GM19468 (cell line): Measurements from ENCODE around the gene ILDR2.
A peak's percentile ranks its signal among the peaks of the same experiment; 100 is the strongest.
"Not testable (repeated sequence)": the region's sequence is repeated elsewhere in the genome, so short reads cannot be mapped to it uniquely, and the experiment has no call there.

ENCODE experiments used
- ATAC-seq: cut with Tn5 transposase; IDR thresholded peaks from one replicate; pipeline ENCODE4 v1.9.1; 2021; ENCODE audit warnings: mild to moderate bottlenecking, moderate library complexity, moderate number of reproducible peaks; ENCODE audit not compliant: unreplicated experiment; ENCODE audit errors: extremely low read depth

ILDR2 gene

DNA sequence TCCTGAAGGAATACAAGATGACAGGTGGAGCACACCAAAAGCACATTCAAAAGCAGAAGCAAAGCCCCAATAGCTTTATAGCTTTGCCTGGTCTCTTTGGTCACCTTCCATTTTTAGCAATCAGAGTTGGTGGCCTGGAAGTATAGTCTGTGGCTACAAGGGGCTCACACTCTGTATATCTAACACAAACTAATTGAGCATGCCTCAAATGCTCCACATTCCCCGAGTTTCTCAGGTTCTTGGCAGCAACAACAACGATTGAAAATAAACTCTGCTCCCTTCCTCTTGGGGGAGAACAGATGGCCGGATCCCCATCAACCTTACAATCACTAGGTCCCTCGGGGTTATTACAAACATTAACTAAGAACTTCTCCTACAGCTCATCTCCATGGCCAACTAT, 74.4 kb downstream of the ILDR2 start:
- ATAC-seq = no peak

DNA sequence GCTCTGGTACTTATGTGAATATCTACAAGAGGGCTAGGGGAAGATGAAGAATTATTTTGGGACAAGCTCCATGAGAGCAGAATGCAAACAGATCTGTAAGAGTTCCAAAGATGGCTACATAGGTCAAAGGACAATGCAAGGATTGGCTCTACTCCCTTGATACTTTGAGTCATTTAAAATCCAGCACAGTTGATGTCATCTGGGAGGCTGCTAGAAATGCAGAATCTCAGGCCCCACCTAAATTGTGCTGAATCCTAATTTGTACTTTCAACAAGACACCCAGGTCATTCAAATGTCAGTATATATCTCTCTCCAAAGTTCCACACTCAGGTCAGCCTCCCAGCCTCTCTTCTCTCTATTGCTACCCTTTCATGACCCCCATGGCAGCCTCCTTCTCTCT, 75.6 kb downstream of the ILDR2 start:
- no peak for ATAC-seq

DNA sequence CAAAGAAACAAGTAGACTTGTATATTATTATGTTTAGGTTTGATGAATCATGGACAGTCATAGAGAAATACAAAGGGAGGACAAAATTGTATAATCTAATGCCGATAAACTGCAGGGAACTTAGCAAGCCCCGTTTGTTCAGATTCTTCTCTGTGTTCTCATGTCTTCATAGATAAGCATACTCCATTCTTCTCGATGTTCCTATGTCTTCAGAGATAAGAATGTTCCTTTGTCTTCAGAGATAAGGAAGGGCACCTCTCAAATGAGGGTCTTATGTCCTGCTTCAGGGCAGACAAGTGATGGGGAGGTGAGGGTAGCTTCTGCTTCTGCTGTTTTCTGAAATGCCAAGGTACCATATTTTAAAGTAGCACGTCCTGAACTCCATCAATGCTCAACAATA, 79.6 kb downstream of the ILDR2 start:
- ATAC-seq = no peak

- ATAC-seq = no peak
Observed at GRCh38 chr1:166889776-166890175, 85.6 kb downstream of the ILDR2 start.

- no peak for ATAC-seq
Observed at GRCh38 chr1:166888373-166889111, 86.8 kb downstream of the ILDR2 start.

- peak; percentile 32 for ATAC-seq
Observed at GRCh38 chr1:166884971-166885370, 90.4 kb downstream of the ILDR2 start.

DNA sequence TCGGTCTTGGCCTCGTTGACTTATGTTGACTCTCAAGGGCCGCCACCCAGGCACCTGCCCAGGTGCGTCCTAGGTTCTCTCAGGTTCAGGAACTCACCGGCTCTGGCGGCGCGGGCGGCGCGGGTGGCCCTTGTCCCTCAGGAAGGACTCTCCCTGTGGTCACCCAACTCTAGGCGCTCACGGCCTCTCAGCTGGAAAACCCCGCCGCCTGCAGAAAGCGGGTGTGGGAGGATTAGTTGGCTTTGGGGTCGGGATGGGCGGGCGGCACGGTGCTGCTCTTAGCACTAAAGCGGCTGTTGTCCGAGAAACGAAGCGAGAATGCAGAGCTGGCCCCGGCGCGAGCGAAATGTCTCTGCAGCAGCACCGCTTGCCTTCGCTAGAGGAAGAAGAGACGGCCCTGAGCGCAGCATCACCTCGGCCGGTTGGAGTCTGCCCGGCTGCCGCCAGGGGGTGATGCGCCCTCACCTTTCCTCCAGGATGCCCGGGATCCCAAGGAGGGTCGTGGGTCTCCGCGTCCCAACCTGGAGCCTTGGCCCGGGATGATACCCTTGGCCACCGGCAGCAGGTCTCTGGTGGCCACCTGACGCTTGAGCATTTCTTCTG, 91.2 kb downstream of the ILDR2 start:
- ATAC-seq = no peak

DNA sequence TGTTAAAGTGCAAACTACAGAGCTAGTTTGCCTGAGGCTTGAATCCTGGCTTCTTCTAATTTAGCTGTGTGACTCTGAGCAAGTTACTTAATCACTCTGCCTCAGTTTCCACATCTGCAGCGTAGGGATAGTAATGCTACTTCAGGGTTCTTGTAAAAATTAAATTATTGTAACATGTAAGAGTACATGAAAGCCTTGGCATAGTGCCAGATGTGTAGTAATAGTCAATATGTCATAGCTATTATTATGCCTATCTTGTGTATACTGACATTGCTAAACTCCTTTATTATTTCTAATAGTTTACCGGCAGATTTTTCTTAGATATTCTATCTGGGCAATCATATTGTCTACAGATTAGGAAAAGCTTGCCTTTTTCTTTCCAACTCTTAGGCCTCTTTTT, 92.4 kb downstream of the ILDR2 start:
- ATAC-seq = no peak

GRCh38 chr1:166878173-166878917, 97.0 kb downstream of the ILDR2 start:
- ATAC-seq = not testable (repeated sequence)

- no peak for ATAC-seq
Observed at GRCh38 chr1:166876540-166876838, 98.9 kb downstream of the ILDR2 start.

DNA sequence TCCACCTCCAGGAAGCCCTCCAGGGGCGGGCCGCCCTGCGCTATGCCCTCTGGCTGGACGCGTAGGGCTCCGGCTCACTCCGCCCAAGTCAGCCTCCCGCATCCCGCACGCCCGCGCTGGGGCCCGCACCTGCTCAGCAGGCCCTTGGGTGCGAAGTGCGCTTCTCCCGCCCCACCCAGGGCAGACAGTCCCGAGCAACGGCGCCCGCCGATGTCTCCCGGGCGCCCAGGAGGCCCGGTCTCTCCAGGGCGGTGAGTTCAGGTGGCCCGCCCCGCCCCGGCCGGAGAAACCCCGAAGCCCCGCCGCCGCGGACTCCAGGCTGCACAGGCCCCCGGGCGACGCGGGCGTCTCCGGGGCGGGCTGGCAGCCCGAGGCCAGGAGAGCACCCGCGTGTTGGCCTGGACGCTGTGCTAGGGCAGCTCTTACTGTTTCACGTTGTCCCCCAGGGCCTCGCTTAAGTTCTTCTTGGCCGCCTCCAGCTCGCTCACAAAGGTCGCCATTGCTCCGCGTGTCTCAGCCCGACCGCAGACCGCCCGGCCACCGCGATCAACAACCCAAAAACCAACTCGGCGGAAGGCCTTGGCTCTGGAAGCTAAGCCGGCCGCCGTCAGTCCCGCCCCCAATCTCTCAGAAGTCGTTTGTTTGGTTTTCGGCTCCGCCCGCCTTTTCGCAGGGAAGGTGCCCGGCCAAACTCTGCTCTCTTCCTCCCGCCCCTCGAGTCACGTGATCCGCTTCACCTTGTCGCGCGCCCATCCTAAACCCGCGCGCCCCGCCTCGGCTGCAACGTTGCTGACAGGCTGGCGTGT, 99.4 kb downstream of the ILDR2 start, which contains the start of gene TADA1:
TADA1 (minus strand) TSS at position 531 of the 806 bp plus-strand sequence; CDS start at position 500, 31 bp downstream.
- peak; percentile 80 for ATAC-seq

DNA sequence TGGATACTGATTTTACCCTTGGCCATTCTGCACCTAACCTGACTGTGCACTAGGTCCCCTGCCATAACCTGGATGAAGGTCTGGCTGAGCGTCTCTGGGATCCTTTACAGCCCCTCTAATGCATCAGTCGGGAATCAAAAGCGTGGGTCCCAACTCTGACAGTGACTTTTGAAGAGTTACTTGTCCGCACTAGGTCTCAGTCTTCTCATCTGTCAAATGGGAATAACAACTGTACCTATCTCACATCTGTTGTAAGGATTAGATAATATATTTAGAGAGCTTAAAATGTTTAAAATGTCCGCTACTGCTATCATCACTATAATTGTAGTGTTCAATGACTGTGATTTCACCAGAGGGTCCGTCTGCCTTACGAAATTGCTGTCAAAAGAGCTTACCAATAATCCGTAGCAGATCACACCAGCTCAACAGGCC, 100.0 kb downstream of the ILDR2 start:
- ATAC-seq = no peak

- no peak for ATAC-seq
Observed at GRCh38 chr1:166874464-166874863, 100.9 kb downstream of the ILDR2 start.

DNA sequence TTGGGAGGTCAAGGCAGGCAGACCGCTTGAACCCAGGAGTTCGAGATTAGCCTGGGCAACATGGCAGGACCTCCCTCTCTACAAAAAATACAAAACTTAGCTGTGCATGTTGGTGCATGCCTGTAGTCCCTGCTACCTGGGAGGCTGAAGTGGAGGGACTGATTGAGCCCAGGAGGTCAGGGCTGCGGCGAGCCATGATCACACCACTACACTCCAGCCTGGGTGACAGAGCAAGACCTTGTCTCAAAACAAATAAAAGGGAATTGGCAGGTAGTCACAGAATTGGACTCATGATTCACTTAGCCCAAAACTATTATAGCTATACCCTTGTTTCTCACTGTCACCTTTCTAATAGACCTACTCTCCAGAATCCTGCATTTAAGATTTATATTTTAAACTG, 104.8 kb downstream of the ILDR2 start:
- no peak for ATAC-seq

GRCh38 chr1:166869318-166870099, 105.8 kb downstream of the ILDR2 start:
- no peak for ATAC-seq

DNA sequence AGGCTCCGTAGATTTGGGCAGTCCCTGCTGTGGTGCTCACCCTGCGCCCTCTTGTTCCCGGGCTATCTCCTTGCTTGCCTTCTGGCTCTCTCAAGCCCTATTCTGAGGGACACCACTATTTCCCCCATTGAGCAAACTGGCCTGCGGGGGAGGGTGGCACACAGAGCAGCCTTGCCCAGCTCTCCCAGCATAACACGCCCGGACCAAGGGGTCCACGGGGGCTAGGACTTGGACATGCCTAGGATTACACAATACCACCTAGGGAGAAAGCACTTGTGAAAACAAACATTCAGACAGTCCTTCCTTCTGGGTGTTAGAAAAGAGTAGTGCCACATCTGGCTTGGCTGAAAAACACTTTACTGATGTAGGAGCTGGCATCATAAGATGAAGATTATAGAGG, 106.7 kb downstream of the ILDR2 start:
- ATAC-seq = no peak

DNA sequence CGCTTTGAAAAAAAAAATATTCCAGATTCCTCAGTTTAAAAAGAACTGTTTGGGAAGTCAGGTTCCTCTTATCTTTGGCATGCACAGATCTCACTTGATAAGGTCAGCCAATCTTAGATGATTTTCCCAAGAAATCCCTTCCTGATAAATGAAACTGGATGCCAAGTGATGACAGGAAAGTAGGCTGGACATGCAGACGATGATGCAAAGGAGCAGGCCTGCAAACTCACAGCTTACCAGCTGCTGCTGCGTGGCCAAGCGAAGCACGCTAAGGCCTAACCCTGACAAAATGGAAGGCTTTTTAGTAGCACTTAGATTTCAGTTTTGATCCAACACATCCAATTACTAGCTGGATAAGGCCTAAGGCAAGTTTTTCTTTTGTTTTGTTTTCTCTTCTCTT, 109.4 kb downstream of the ILDR2 start:
- no peak for ATAC-seq

DNA sequence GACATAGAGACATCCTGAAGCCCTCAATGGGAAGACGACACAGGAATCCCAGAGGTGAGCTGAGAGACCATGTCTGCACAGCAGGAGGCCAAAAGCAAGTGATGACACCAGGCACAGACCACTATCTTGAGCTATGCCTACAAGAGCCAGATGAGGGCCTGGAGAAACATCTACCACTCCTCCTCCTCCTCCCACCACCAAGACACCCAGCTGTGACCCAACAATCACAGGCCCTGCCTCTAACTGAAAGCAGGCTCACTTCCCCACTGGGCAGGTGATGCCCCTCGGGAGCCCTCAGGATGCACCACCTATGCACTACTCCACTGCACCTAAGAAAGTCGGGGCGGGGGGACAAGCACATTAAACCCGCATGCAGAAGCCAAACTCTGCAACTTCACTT, 115.7 kb downstream of the ILDR2 start:
- ATAC-seq = no peak

GRCh38 chr1:166858726-166859419, 116.5 kb downstream of the ILDR2 start:
- no peak for ATAC-seq
